22Rv1 (cell line): ENCODE data around the gene PGM1.

Experiments used
- ZFX ChIP-seq: fragments of 450-650 bp; IDR thresholded peaks from 2 replicates; pipeline ENCODE4 v1.6.1; 2017; ENCODE audit warnings: antibody characterized with exemption, borderline replicate concordance
- TF ChIP-seq, protein P1 (sequence below): fragments of 450-650 bp; IDR thresholded peaks from 2 replicates; pipeline ENCODE4 v1.5.1; 2017; ENCODE audit warnings: mild to moderate bottlenecking

DNA sequence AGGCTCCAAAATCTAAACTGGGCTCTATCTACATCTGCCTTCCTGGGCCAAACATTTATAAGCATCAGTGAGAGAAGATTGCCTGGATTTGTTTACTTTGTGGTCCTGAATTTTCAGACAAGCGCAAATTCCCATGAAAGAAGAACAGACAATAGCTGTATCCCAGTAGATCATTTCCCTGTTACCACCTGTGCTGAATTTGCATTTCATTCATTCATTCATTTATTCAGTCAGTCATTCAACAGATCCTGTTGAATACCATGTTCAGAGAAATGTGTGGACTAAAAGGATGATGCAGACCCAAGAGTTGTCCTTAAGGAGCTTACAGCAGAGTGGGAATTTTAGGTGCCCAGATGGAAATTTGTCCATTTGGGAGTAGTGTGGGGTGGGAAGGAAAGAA is 2.2 kb downstream of the PGM1 start:
- TF ChIP-seq, protein P1, sequence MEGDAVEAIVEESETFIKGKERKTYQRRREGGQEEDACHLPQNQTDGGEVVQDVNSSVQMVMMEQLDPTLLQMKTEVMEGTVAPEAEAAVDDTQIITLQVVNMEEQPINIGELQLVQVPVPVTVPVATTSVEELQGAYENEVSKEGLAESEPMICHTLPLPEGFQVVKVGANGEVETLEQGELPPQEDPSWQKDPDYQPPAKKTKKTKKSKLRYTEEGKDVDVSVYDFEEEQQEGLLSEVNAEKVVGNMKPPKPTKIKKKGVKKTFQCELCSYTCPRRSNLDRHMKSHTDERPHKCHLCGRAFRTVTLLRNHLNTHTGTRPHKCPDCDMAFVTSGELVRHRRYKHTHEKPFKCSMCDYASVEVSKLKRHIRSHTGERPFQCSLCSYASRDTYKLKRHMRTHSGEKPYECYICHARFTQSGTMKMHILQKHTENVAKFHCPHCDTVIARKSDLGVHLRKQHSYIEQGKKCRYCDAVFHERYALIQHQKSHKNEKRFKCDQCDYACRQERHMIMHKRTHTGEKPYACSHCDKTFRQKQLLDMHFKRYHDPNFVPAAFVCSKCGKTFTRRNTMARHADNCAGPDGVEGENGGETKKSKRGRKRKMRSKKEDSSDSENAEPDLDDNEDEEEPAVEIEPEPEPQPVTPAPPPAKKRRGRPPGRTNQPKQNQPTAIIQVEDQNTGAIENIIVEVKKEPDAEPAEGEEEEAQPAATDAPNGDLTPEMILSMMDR = no peak
- TF ChIP-seq ZFX = no peak
